K562 (cell line): ENCODE measurements around the gene CCDC9. TPM values are rescaled to one million over a fixed set of nuclear protein-coding genes. Genes with fewer than 3 reads are reported as not detected.

ENCODE experiments used
- ATAC-seq: fragments of 200-7000 bp; cut with Tn5 transposase; 3 replicates; pipeline ENCODE4 v1.9.1; 2020; ENCODE audit warnings: moderate library complexity
- BruUV-seq: library from RNA; stranded (reverse); fragments of 400-500 nt; replicated peaks from 2 replicates; lab custom pipeline; 2021; lab: Mats Ljungman, UMichigan
- CTCF ChIA-PET: fragments of 300-600 bp; formaldehyde crosslinking; extraction: SDS; loops from one replicate; lab custom pipeline; 2021; ENCODE audit warnings: low intra/inter-chr PET ratio; lab: Yijun Ruan, JAX
- POLR2A ChIA-PET: fragments of 300-600, 350-650 bp; sonication (Branson Sonifier 250); formaldehyde crosslinking; extraction: SDS; loops from one replicate; lab custom pipeline; 2021; ENCODE audit warnings: antibody characterized with exemption, inconsistent platforms; lab: Yijun Ruan, JAX
- DNase-seq, 4 experiments: peaks; one replicate each; pipeline versions ENCODE4 v3.0.0 to v3.0.0-alpha.2; 2011 to 2018; ENCODE audit warnings: low spot score in 3 of 4, mixed read lengths in 3 of 4; ENCODE audit errors: extremely low read depth in 1 of 4
- FAIRE-seq: peaks from 2 replicates; lab custom pipeline; 2011; peaks lifted over from hg19 to GRCh38; lab: Jason Lieb, UNC
- H2AFZ ChIP-seq: 2 replicates; pipeline ENCODE4 v1.6.0; 2011; ENCODE audit warnings: low read depth, low read length, control low read depth, inconsistent platforms
- H3K27ac ChIP-seq: fragments of 200-600 bp; 3 replicates; pipeline ENCODE4 v1.8.0; 2011; ENCODE audit warnings: low read depth, mild to moderate bottlenecking, control low read depth, inconsistent platforms, low read length, moderate library complexity, mixed read lengths; ENCODE audit errors: extremely low read depth
- H3K27me3 ChIP-seq, 2 experiments: fragments of 300-600 bp in 1 of 2; 2 replicates in 1 of 2; 3 replicates in 1 of 2; pipeline versions ENCODE4 v1.6.0 to v1.8.0; 2011; ENCODE audit warnings: inconsistent platforms in 2 of 2, low read length in 2 of 2, mild to moderate bottlenecking in 1 of 2, mixed read lengths in 1 of 2, moderate library complexity in 1 of 2; ENCODE audit not compliant: control insufficient read depth in 2 of 2, insufficient read depth in 2 of 2
- H3K36me3 ChIP-seq: fragments of 300-600 bp; 3 replicates; pipeline ENCODE4 v1.8.0; 2011; ENCODE audit warnings: mild to moderate bottlenecking, low read length, inconsistent platforms; ENCODE audit not compliant: control insufficient read depth, insufficient read depth
- H3K4me1 ChIP-seq, 2 experiments: fragments of 200-600 bp in 1 of 2; replicated peaks in 1 of 2; 2 replicates in 1 of 2; 3 replicates in 1 of 2; pipeline versions ENCODE4 v1.5.1 to v1.8.0; 2011; ENCODE audit warnings: inconsistent platforms in 2 of 2, low read length in 2 of 2, mild to moderate bottlenecking in 1 of 2, mixed read lengths in 1 of 2, moderate library complexity in 1 of 2; ENCODE audit not compliant: control insufficient read depth in 2 of 2, insufficient read depth in 2 of 2
- H3K4me2 ChIP-seq: 2 replicates; pipeline ENCODE4 v1.6.1; 2011; ENCODE audit warnings: low read length, control low read depth, inconsistent platforms, mixed read lengths; ENCODE audit not compliant: insufficient read depth
- H3K4me3 ChIP-seq: fragments of 200-600 bp; sonication (generic), shearing (Covaris generic); 2 replicates; pipeline ENCODE4 v1.5.1; 2016; ENCODE audit warnings: control low read depth, inconsistent platforms
- H3K79me2 ChIP-seq: fragments of 200-600 bp; 3 replicates; pipeline ENCODE4 v1.8.0; 2011; ENCODE audit warnings: low read length, inconsistent platforms; ENCODE audit not compliant: control insufficient read depth, insufficient read depth
- H3K9ac ChIP-seq, 2 experiments: 2 replicates each; pipeline versions ENCODE4 v1.6.0 to v1.6.1; 2011; ENCODE audit warnings: low read depth in 2 of 2, low read length in 2 of 2, control low read depth in 1 of 2, inconsistent platforms in 1 of 2, mild to moderate bottlenecking in 1 of 2, mixed read lengths in 1 of 2; ENCODE audit not compliant: insufficient read depth in 1 of 2
- H3K9me1 ChIP-seq: one replicate; pipeline ENCODE4 v1.6.0; 2011; ENCODE audit warnings: inconsistent platforms, mild to moderate bottlenecking, low read length, moderate library complexity; ENCODE audit not compliant: control insufficient read depth, insufficient read depth
- H3K9me3 ChIP-seq: replicated peaks from 2 replicates; pipeline ENCODE4 v1.5.1; 2011; ENCODE audit warnings: low read depth, low read length, inconsistent platforms; ENCODE audit not compliant: control insufficient read depth, insufficient read depth
- H4K20me1 ChIP-seq: replicated peaks from 2 replicates; pipeline ENCODE4 v1.6.1; 2011; ENCODE audit warnings: low read length, inconsistent platforms, mixed read lengths; ENCODE audit not compliant: control insufficient read depth, insufficient read depth
- BCOR ChIP-seq: fragments of 450-650 bp; IDR thresholded peaks from 2 replicates; pipeline ENCODE4 v1.6.1; 2016
- BRD9 ChIP-seq: fragments of 450-650 bp; IDR thresholded peaks from 2 replicates; pipeline ENCODE4 v1.6.1; 2018; ENCODE audit warnings: low read depth; ENCODE audit not compliant: partially characterized antibody
- CXXC5 ChIP-seq: fragments of 250-450 bp; sonication (Bioruptor Pico); IDR thresholded peaks from 2 replicates; pipeline ENCODE4 v1.8.0; 2022; ENCODE audit warnings: inconsistent platforms, mild to moderate bottlenecking, moderate library complexity
- ELF4 ChIP-seq: fragments of 450-650 bp; formaldehyde crosslinking; IDR thresholded peaks from 2 replicates; pipeline ENCODE4 v1.4.0; 2022; ENCODE audit warnings: missing genetic modification characterization
- LARP7 ChIP-seq: fragments of 450-650 bp; IDR thresholded peaks from 2 replicates; pipeline ENCODE4 v1.6.1; 2016
- LCOR ChIP-seq: sonication (generic); formaldehyde crosslinking; IDR thresholded peaks from 2 replicates; pipeline ENCODE4 v1.8.0; 2022; ENCODE audit warnings: mild to moderate bottlenecking, missing genetic modification reagents
- NFXL1 ChIP-seq: fragments of 450-650 bp; formaldehyde crosslinking; IDR thresholded peaks from 2 replicates; pipeline ENCODE4 v1.4.0; 2021; ENCODE audit warnings: mild to moderate bottlenecking
- PML ChIP-seq: IDR thresholded peaks from 2 replicates; pipeline ENCODE4 v1.6.1; 2012; ENCODE audit warnings: low read length, inconsistent platforms
- PTTG1 ChIP-seq: fragments of 450-650 bp; IDR thresholded peaks from 2 replicates; pipeline ENCODE4 v1.6.1; 2016; ENCODE audit warnings: low read depth, mild to moderate bottlenecking, missing genetic modification characterization, missing compliant biosample characterization
- RAD51 ChIP-seq: fragments of 450-650 bp; IDR thresholded peaks from 2 replicates; pipeline ENCODE4 v1.7.1; 2016; ENCODE audit warnings: low read depth, mild to moderate bottlenecking, borderline replicate concordance
- SAFB2 ChIP-seq: fragments of 200-400 bp; formaldehyde crosslinking; IDR thresholded peaks from 2 replicates; pipeline ENCODE4 v1.6.1; 2018; ENCODE audit warnings: borderline replicate concordance, low read length, low read depth, moderate library complexity; ENCODE audit not compliant: severe bottlenecking
- SNRNP70 ChIP-seq: fragments of 200-400 bp; formaldehyde crosslinking; optimal IDR thresholded peaks from 2 replicates; pipeline ENCODE3; 2017; ENCODE audit warnings: low read depth, low read length
- SREBF2 ChIP-seq: sonication (generic); formaldehyde crosslinking; IDR thresholded peaks from 2 replicates; pipeline ENCODE4 v1.4.0; 2020; ENCODE audit warnings: mild to moderate bottlenecking, missing genetic modification reagents
- TEAD2 ChIP-seq: fragments of 450-650 bp; IDR thresholded peaks from 2 replicates; pipeline ENCODE4 v1.6.1; 2016; ENCODE audit warnings: missing genetic modification characterization, control low read depth, missing compliant biosample characterization
- THRAP3 ChIP-seq: fragments of 450-650 bp; IDR thresholded peaks from 2 replicates; pipeline ENCODE4 v1.6.1; 2016; ENCODE audit warnings: mild to moderate bottlenecking, inconsistent platforms, borderline replicate concordance
- ZNF140 ChIP-seq: fragments of 250-450 bp; sonication (Bioruptor Pico); IDR thresholded peaks from 2 replicates; pipeline ENCODE4 v1.8.0; 2021; ENCODE audit warnings: moderate library complexity, mild to moderate bottlenecking, inconsistent platforms
- ZNF24 ChIP-seq: fragments of 450-650 bp; IDR thresholded peaks from 2 replicates; pipeline ENCODE4 v1.6.1; 2016
- WGBS: fragments of 100-300 bp; shearing (Covaris generic); methylation state at CpG from one replicate; pipeline ENCODE4 v1.1.6; 2016; ENCODE audit warnings: low coverage, mixed read lengths; ENCODE audit not compliant: insufficient coverage; ENCODE audit errors: missing lambda C conversion rate; 5-methylcytosine and 5-hydroxymethylcytosine counted together
- in situ Hi-C: fragments of 300-500 bp; cut with MboI; formaldehyde crosslinking; loops from 4 replicates; pipeline ENCODE4 v1.15.0; 2018; ENCODE audit warnings: inconsistent platforms, mixed read lengths
- intact Hi-C: fragments of 100-400 bp; cut with micrococcal nuclease; formaldehyde crosslinking; loops from 2 replicates; pipeline ENCODE4 v1.14.2; 2022
- polyA plus RNA-seq, 8 experiments: library from polyadenylated mRNA; depleted of rRNA in 4 of 8; stranded (reverse) in 5 of 8; unstranded in 3 of 8; fragments of >200 nt; fragmentation: Nextera tagmentation in 2 of 8; fragmentation: Illumina TruSeq in 1 of 8; extraction: Ambion mirVana in 2 of 8; extraction: Trizol in 1 of 8; gene quantifications; 2 replicates each; pipeline versions ENCODE4 v1.2.1 to v1.2.3, GENCODE V29; 2011 to 2014; ENCODE audit warnings: inconsistent platforms in 1 of 8, missing spikeins in 1 of 8
- total RNA-seq, 7 experiments: library from RNA; depleted of rRNA in 6 of 7; stranded (reverse); fragments of >200 nt in 6 of 7; fragmentation: Illumina TruSeq in 2 of 7; extraction: Trizol in 2 of 7; gene quantifications; 2 replicates each; pipeline versions ENCODE4 v1.2.1 to v1.2.3, GENCODE V29; 2011 to 2021; ENCODE audit warnings: low replicate concordance in 1 of 7
- TF ChIP-seq, protein P1 (sequence below), 3 experiments: IDR thresholded peaks in 2 of 3; conservative IDR thresholded peaks in 1 of 3; 2 replicates each; pipeline ENCODE4 v1.5.1; 2011 to 2012; ENCODE audit warnings: low read length in 3 of 3, mild to moderate bottlenecking in 3 of 3, control low read depth in 2 of 3, improper control_type of control experiment in 1 of 3, inconsistent platforms in 1 of 3, low read depth in 1 of 3, mixed read lengths in 1 of 3, moderate library complexity in 1 of 3; ENCODE audit not compliant: insufficient read depth in 2 of 3
- TF ChIP-seq, protein P2 (sequence below): sonication (generic); formaldehyde crosslinking; IDR thresholded peaks from 2 replicates; pipeline ENCODE4 v1.8.0; 2022; ENCODE audit warnings: missing genetic modification reagents, mild to moderate bottlenecking, borderline replicate concordance

The CCDC9 gene
- total and polyA plus RNA-seq, 9 of the 15 experiments (the other 6 are each of a cell fraction or from before 2014, with no cell fraction given) = 0.23 to 38.6 (median 8.4) TPM

DNA sequence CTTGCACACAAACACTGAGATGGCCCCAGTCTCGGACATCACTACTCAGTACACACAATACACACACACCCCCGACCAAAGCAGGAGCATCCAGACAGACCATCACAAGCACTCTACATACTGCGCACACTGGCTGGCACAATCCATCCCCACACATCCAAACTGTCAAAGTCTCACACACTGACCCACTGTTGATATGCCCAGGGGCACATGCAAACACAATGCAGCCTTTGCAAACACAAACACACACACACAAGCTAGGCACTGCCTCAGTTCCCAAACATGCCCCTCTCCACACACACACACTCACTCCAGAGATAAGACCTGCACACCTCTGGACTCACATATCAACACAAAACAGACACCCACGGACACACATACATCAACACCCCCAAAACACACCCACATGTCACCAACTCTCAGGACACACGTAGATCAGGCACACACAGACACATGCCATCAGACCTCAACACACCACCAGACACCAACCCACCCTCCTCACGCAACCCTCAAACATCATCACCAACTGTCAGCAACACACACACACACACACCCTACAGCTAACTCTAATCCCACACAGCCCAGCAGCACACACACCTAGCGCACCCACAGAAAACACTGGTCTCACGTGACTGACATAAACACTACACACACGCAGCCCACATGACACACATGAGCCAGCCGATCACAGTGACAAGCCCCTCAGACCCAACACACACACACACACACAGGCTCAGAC lies 27.2 kb upstream of the CCDC9 start:
- DNase-seq (peak in 2 of 4 experiments; percentile 24 to 60), ATAC-seq (0 out of 3 replicates have a peak, but pooled peaks have one; percentile 1), FAIRE-seq (peak; percentile 83)
- Histone ChIP-seq H3K9me3 (no peaks in the 10 kb centered on the region), H3K9ac (peak overlapping the region; percentile 87 to 99), H3K4me3 (peak overlapping the region; percentile 100), H3K27me3 (no peaks in the 10 kb centered on the region; a peak in 1 of 5 replicates), H4K20me1 (peaks cover 17% of the 10 kb centered on the region; the same call in 1 of the 2 replicates), H2AFZ (no peak overlapping the region), H3K27ac (peak overlapping the region; percentile 93), H3K79me2 (peaks cover 56% of the 10 kb centered on the region), H3K36me3 (peaks cover 8% of the 10 kb centered on the region; the same call in 2 of the 3 replicates), H3K4me2 (peak overlapping the region; percentile 100), H3K9me1 (no peaks in the 10 kb centered on the region), H3K4me1 (peaks cover 25 to 75% of the 10 kb centered on the region in 2 experiments)
- intact Hi-C loops = loop anchor here (5.0 kb wide), 1 partner anchor 77 kb away; no protein-coding TSS in a partner anchor
- WGBS = 5% methylated on average over 10 of the region's 10 CpGs
- ChIA-PET CTCF (interaction anchor here (0.6 to 1.1 kb wide), 2 partner anchors 15 to 163 kb away, joined by 3 read pairs; no protein-coding TSS in a partner anchor), POLR2A (interaction anchor here (0.6 to 8.2 kb wide), 8 partner anchors 9 to 218 kb away, joined by 3 to 171 read pairs (median 3); no protein-coding TSS in a partner anchor)
- in situ Hi-C loops = no loop called here
- BruUV-seq = no TSS peak
- TF ChIP-seq TEAD2 (no peak), LARP7 (peak; percentile 84; the same call in 1 of the 2 replicates), ZNF140 (no peak), SNRNP70 (no peak), PTTG1 (tag) (no peak), BCOR (peak; percentile 71; the same call in 1 of the 2 replicates), SAFB2 (no peak), SREBF2 (no peak), PML (no peak; the same call in 1 of the 2 replicates), BRD9 (peak; percentile 38), RAD51 (peak; percentile 69), LCOR (CRISPR knock-in tag) (no peak), ZNF24 (no peak), CXXC5 (no peak), THRAP3 (no peak), NFXL1 (CRISPR knock-in tag) (no peak), ELF4 (peak; percentile 86)
- TF ChIP-seq, protein P1, sequence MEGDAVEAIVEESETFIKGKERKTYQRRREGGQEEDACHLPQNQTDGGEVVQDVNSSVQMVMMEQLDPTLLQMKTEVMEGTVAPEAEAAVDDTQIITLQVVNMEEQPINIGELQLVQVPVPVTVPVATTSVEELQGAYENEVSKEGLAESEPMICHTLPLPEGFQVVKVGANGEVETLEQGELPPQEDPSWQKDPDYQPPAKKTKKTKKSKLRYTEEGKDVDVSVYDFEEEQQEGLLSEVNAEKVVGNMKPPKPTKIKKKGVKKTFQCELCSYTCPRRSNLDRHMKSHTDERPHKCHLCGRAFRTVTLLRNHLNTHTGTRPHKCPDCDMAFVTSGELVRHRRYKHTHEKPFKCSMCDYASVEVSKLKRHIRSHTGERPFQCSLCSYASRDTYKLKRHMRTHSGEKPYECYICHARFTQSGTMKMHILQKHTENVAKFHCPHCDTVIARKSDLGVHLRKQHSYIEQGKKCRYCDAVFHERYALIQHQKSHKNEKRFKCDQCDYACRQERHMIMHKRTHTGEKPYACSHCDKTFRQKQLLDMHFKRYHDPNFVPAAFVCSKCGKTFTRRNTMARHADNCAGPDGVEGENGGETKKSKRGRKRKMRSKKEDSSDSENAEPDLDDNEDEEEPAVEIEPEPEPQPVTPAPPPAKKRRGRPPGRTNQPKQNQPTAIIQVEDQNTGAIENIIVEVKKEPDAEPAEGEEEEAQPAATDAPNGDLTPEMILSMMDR (IDR thresholded peaks at IDR 0.05 in 2 of 3, conservative IDR thresholded peaks at IDR 0.05 in 1 of 3; ENCODE audit: insufficient read depth in 2 of 3, low read depth in 1 of 3, low read length in 3 of 3) = no peak
- TF ChIP-seq, protein P2, sequence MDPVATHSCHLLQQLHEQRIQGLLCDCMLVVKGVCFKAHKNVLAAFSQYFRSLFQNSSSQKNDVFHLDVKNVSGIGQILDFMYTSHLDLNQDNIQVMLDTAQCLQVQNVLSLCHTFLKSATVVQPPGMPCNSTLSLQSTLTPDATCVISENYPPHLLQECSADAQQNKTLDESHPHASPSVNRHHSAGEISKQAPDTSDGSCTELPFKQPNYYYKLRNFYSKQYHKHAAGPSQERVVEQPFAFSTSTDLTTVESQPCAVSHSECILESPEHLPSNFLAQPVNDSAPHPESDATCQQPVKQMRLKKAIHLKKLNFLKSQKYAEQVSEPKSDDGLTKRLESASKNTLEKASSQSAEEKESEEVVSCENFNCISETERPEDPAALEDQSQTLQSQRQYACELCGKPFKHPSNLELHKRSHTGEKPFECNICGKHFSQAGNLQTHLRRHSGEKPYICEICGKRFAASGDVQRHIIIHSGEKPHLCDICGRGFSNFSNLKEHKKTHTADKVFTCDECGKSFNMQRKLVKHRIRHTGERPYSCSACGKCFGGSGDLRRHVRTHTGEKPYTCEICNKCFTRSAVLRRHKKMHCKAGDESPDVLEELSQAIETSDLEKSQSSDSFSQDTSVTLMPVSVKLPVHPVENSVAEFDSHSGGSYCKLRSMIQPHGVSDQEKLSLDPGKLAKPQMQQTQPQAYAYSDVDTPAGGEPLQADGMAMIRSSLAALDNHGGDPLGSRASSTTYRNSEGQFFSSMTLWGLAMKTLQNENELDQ (CRISPR knock-in tag) = no peak
